Measurements from ENCODE around the gene FAM217A.

The FAM217A gene

GRCh38 chr6:4021854-4022695, 56.9 kb downstream of the FAM217A start:
- no peak for DNase-seq (ENCODE audit: low spot score)

GRCh38 chr6:4021133-4021853, 57.6 kb downstream of the FAM217A start:
- peak; percentile 66 for DNase-seq (ENCODE audit: low spot score)

- no peak for DNase-seq (ENCODE audit: low spot score)
Measured at GRCh38 chr6:4020822-4021132, 58.2 kb downstream of the FAM217A start.

- peak; percentile 11 for DNase-seq (ENCODE audit: low spot score)
Measured at GRCh38 chr6:4018924-4019236, 60.1 kb downstream of the FAM217A start.

All from HuH-7 (cell line).